ENCODE measurements around the gene CLPX.

DNA sequence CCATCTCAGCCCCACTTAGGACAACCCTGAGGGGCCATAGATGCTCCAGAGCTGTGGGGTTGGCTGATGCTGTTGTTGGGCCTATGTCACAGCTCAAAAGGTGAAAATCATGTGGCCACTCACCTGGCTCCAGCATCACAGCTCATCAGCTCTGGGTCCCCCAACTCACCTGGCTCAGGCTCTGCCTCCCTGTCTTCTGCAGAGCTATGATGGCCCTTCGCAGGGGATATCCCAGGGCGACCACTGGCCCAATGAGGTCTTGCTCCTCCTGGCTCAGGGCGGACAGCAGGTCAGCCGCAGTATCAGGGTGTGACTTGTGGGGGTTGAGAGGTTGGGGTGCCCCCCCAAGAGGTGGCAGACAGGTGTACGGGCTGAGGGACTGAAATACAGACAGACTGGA, 85.8 kb downstream of the CLPX start:
- no peak for TF ChIP-seq TAF1 (IDR thresholded peaks at IDR 0.05; ENCODE audit: borderline replicate concordance, low read depth, low read length)
- TF ChIP-seq POLR2AphosphoS5 (IDR thresholded peaks at IDR 0.05; ENCODE audit: low read depth, low read length): no peak
- no peak for TF ChIP-seq POLR2A (IDR thresholded peaks at IDR 0.05; ENCODE audit: low read depth, low read length)

All from GM12892 (cell line).